GM12891 (cell line): ENCODE data around the gene HAT1.

Experiments used
- PAX5 ChIP-seq: IDR thresholded peaks from 2 replicates; pipeline ENCODE4 v1.6.1; 2011; ENCODE audit warnings: low read length, moderate library complexity, mild to moderate bottlenecking; ENCODE audit not compliant: insufficient read depth, severe bottlenecking
- POLR2A ChIP-seq: IDR thresholded peaks from 2 replicates; pipeline ENCODE4 v1.6.1; 2011; ENCODE audit warnings: low read depth, low read length, control low read depth
- POLR2AphosphoS5 ChIP-seq: IDR thresholded peaks from 2 replicates; pipeline ENCODE4 v1.6.1; 2011; ENCODE audit warnings: low read depth, low read length, control low read depth
- TAF1 ChIP-seq: IDR thresholded peaks from 2 replicates; pipeline ENCODE4 v1.6.1; 2011; ENCODE audit warnings: low read depth, low read length, control low read depth

- TF ChIP-seq TAF1 (no peak), POLR2A (no peak), POLR2AphosphoS5 (no peak), PAX5 (no peak)
Observed at GRCh38 chr2:172021074-172021931, 99.0 kb downstream of the HAT1 start.
